Trophoblast cell (in vitro differentiated cells and primary cell): ENCODE data around the gene SPHKAP.
"Not testable (repeated sequence)": the region's sequence is repeated elsewhere in the genome, so short reads cannot be mapped to it uniquely, and the experiment has no call there.

Source experiments
- DNase-seq, 2 donors: peaks; one replicate each; pipeline ENCODE4 v3.0.0-alpha.2; 2016
- H2AFZ ChIP-seq: 2 replicates; pipeline ENCODE4 v1.6.1; 2013; ENCODE audit warnings: low read length, moderate library complexity, mild to moderate bottlenecking; ENCODE audit not compliant: insufficient read depth, poor library complexity
- H2AK5ac ChIP-seq: 2 replicates; pipeline ENCODE4 v1.6.1; 2013; ENCODE audit warnings: mild to moderate bottlenecking, low read length
- H2BK120ac ChIP-seq: 2 replicates; pipeline ENCODE4 v1.6.1; 2013; ENCODE audit warnings: low read length, mild to moderate bottlenecking, moderate library complexity; ENCODE audit not compliant: insufficient read depth, poor library complexity
- H2BK12ac ChIP-seq: 2 replicates; pipeline ENCODE4 v1.6.1; 2013; ENCODE audit warnings: mild to moderate bottlenecking, low read length, moderate library complexity
- H2BK5ac ChIP-seq: 2 replicates; pipeline ENCODE4 v1.6.1; 2013; ENCODE audit warnings: low read length, low read depth, moderate library complexity, mild to moderate bottlenecking; ENCODE audit not compliant: poor library complexity
- H3K14ac ChIP-seq: 2 replicates; pipeline ENCODE4 v1.6.1; 2013; ENCODE audit warnings: mild to moderate bottlenecking, low read length
- H3K18ac ChIP-seq: 2 replicates; pipeline ENCODE4 v1.6.1; 2013; ENCODE audit warnings: mild to moderate bottlenecking, low read length
- H3K23ac ChIP-seq: 2 replicates; pipeline ENCODE4 v1.6.1; 2013; ENCODE audit warnings: low read length
- H3K27ac ChIP-seq: 2 replicates; pipeline ENCODE4 v1.5.1; 2013; ENCODE audit warnings: low read depth, mild to moderate bottlenecking, inconsistent platforms, low read length, moderate library complexity
- H3K27me3 ChIP-seq: 2 replicates; pipeline ENCODE4 v1.6.1; 2013; ENCODE audit warnings: inconsistent platforms, mild to moderate bottlenecking, low read length, moderate library complexity; ENCODE audit not compliant: insufficient read depth
- H3K36me3 ChIP-seq, 2 experiments: 1 replicate in 1 of 2; 2 replicates in 1 of 2; pipeline ENCODE4 v1.6.1; 2013; ENCODE audit warnings: low read length in 2 of 2, mild to moderate bottlenecking in 2 of 2, moderate library complexity in 1 of 2; ENCODE audit not compliant: insufficient read depth in 2 of 2, control insufficient read depth in 1 of 2
- H3K4ac ChIP-seq: 2 replicates; pipeline ENCODE4 v1.6.1; 2013; ENCODE audit warnings: low read depth, mild to moderate bottlenecking, low read length, moderate library complexity
- H3K4me1 ChIP-seq, 2 experiments: 1 replicate in 1 of 2; 2 replicates in 1 of 2; pipeline ENCODE4 v1.6.1; 2013; ENCODE audit warnings: low read length in 2 of 2, mild to moderate bottlenecking in 2 of 2, moderate library complexity in 1 of 2; ENCODE audit not compliant: insufficient read depth in 2 of 2, control insufficient read depth in 1 of 2
- H3K4me2 ChIP-seq: 2 replicates; pipeline ENCODE4 v1.6.1; 2013; ENCODE audit warnings: inconsistent platforms, mild to moderate bottlenecking, low read length, moderate library complexity
- H3K4me3 ChIP-seq: 2 replicates; pipeline ENCODE4 v1.5.1; 2013; ENCODE audit warnings: mild to moderate bottlenecking, low read depth, low read length, inconsistent platforms
- H3K79me1 ChIP-seq: one replicate; pipeline ENCODE4 v1.6.1; 2013; ENCODE audit warnings: low read length
- H3K79me2 ChIP-seq: 2 replicates; pipeline ENCODE4 v1.6.1; 2013; ENCODE audit warnings: low read length, mild to moderate bottlenecking; ENCODE audit not compliant: control insufficient read depth, insufficient read depth, poor library complexity
- H3K9ac ChIP-seq: 2 replicates; pipeline ENCODE4 v1.6.1; 2013; ENCODE audit warnings: mild to moderate bottlenecking, low read length
- H3K9me3 ChIP-seq: 2 replicates; pipeline ENCODE4 v1.6.1; 2013; ENCODE audit warnings: low read depth, mild to moderate bottlenecking, control low read depth, inconsistent platforms, low read length; ENCODE audit not compliant: insufficient read depth
- H4K12ac ChIP-seq: 2 replicates; pipeline ENCODE4 v1.6.1; 2013; ENCODE audit warnings: low read depth, mild to moderate bottlenecking, low read length, moderate library complexity
- H4K8ac ChIP-seq: 2 replicates; pipeline ENCODE4 v1.6.1; 2013; ENCODE audit warnings: low read depth, mild to moderate bottlenecking, low read length, moderate library complexity
- H4K91ac ChIP-seq: one replicate; pipeline ENCODE4 v1.6.1; 2013; ENCODE audit warnings: low read depth, mild to moderate bottlenecking, low read length, moderate library complexity
- WGBS: extraction: QIAGEN DNeasy Blood & Tissue Kit; methylation state at CpG from one replicate; pipeline ENCODE4 v1.1.7; 2013; ENCODE audit warnings: missing lambda C conversion rate; ENCODE audit not compliant: insufficient read length, insufficient coverage; ENCODE audit errors: extremely low coverage; 5-methylcytosine and 5-hydroxymethylcytosine counted together

Gene SPHKAP

DNA sequence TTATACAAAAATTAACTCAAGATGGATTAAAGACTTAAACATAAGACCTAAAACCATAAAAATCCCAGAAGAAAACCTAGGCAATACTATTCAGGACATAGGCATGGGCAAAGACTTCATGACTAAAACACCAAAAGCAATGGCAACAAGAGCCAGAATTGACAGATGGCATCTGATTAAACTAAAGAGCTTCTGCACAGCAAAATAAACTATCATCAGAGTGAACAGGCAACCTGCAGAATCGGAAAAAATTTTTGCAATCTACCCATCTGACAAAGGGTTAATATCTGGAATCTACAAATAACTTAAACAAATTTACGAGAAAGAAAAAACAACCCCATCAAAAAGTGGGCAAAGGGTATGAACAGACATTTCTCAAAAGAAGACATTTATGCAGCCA is 37.1 kb upstream of the SPHKAP start:
- not testable (repeated sequence) for H4K8ac ChIP-seq, H2AFZ ChIP-seq, H4K12ac ChIP-seq, H3K36me3 ChIP-seq, H2BK12ac ChIP-seq, H3K4me3 ChIP-seq, H3K4me1 ChIP-seq, H3K18ac ChIP-seq, H2BK120ac ChIP-seq, H3K27me3 ChIP-seq, H3K9ac ChIP-seq, H3K27ac ChIP-seq, H3K79me1 ChIP-seq, H3K9me3 ChIP-seq, H2AK5ac ChIP-seq, H3K14ac ChIP-seq, H3K4ac ChIP-seq, H4K91ac ChIP-seq, DNase-seq, H3K79me2 ChIP-seq, H3K4me2 ChIP-seq, H3K23ac ChIP-seq, H2BK5ac ChIP-seq
- no CpG with 5 or more reads among the region's 2 CpGs for WGBS

GRCh38 chr2:228197504-228197903 is 16.0 kb upstream of the SPHKAP start:
- H3K23ac ChIP-seq = no peak overlapping the region
- no peaks in the 10 kb centered on the region for H3K27me3 ChIP-seq
- no peaks in the 10 kb centered on the region for H3K36me3 ChIP-seq
- H3K18ac ChIP-seq = no peak overlapping the region
- H3K4me1 ChIP-seq = no peaks in the 10 kb centered on the region
- no peak overlapping the region for H3K27ac ChIP-seq
- WGBS = no CpG with 5 or more reads among the region's 2 CpGs
- no peak overlapping the region for H3K4me3 ChIP-seq
- H4K91ac ChIP-seq = no peak overlapping the region
- no peak overlapping the region for H2BK5ac ChIP-seq
- no peak overlapping the region for H3K9ac ChIP-seq
- no peak overlapping the region for H3K4me2 ChIP-seq
- no peak overlapping the region for H3K4ac ChIP-seq
- DNase-seq = no peak
- no peak overlapping the region for H4K8ac ChIP-seq
- no peak overlapping the region for H2AFZ ChIP-seq
- no peak overlapping the region for H2BK12ac ChIP-seq
- H4K12ac ChIP-seq = no peak overlapping the region
- no peaks in the 10 kb centered on the region for H3K9me3 ChIP-seq
- H2AK5ac ChIP-seq = no peak overlapping the region
- H2BK120ac ChIP-seq = no peak overlapping the region
- H3K14ac ChIP-seq = no peak overlapping the region
- no peaks in the 10 kb centered on the region for H3K79me1 ChIP-seq
- H3K79me2 ChIP-seq = no peaks in the 10 kb centered on the region

DNA sequence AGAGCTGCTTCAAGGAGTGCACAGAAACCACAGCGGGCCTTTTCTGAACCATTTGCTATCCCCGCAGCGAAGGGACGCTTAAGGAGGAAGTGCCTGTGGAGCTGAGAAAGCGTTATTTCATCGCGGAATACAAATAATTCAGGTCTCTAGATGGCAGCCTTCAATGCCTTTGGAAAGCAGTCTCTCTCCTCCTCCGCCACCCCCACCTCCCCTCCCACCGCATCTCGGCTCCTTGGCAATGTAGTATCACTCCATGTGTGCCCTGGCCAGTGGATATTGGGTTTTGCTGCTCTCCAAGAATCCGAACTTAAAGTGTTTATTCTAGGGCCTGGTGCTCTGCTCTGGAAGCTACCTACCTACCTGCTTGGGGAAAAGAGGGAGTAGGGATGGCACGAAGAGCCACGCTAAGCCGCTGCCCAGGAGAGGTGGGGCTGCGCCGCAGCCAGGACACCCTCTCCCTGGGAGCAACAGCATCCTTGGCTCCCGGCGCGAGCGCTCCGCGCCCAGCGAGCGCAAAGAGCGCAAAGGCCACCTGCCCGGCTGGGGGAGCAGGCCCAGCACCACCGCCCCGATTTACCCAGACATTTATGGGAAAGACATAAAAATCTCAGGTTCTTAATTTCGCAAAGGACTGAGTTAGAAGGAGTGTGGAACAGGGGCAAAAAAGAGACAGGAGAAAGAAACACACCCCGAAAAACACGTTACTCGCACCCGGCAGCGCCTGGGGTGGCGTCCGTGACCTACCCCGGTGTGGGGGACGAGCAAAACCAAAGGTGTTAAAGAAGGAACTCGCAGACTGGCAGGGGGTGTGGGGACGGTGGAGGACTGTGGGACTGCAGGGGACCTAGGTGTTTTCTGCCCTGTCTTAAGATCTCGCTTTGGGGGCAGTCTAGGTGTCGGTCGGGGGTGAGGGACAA is 1.0 kb downstream of the SPHKAP start:
- Histone ChIP-seq H3K18ac (no peak overlapping the region), H3K79me1 (no peaks in the 10 kb centered on the region), H3K4ac (no peak overlapping the region), H3K27me3 (peaks cover 24% of the 10 kb centered on the region), H3K9me3 (peaks cover 6% of the 10 kb centered on the region), H2BK12ac (no peak overlapping the region), H4K8ac (no peak overlapping the region), H3K79me2 (no peaks in the 10 kb centered on the region), H3K4me2 (peak overlapping the region; percentile 65), H3K23ac (no peak overlapping the region), H2AK5ac (no peak overlapping the region), H2BK5ac (no peak overlapping the region), H3K36me3 (no peaks in the 10 kb centered on the region), H2BK120ac (no peak overlapping the region), H3K14ac (no peak overlapping the region), H3K27ac (no peak overlapping the region), H3K4me1 (peaks cover 13 to 15% of the 10 kb centered on the region in 2 experiments), H2AFZ (no peak overlapping the region), H3K9ac (no peak overlapping the region), H4K91ac (no peak overlapping the region), H4K12ac (no peak overlapping the region), H3K4me3 (no peak overlapping the region)
- WGBS = no CpG with 5 or more reads among the region's 43 CpGs
- DNase-seq = no peak

DNA sequence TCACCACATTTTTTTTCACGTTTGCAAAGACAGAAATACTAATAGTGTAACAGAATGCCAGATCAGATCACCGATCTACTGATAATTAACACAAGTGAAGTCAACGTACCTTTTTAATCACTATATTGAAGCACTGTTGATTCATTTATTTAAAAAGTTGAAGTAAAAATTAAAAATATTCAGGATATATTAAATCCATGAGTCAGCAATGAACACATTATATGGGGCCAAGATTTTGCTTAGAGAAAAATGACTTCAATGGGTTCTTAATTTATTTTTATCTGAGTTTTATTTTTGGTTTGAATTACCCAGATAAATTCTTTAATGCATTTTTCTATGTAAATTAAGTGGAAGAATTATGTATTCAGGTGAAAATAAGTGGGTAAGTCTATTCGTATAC is 14.2 kb downstream of the SPHKAP start:
- H3K14ac ChIP-seq = no peak overlapping the region
- no peaks in the 10 kb centered on the region for H3K36me3 ChIP-seq
- H2AK5ac ChIP-seq = no peak overlapping the region
- no peak overlapping the region for H3K4me3 ChIP-seq
- WGBS = no CpG with 5 or more reads among the region's 4 CpGs
- no peaks in the 10 kb centered on the region for H3K27me3 ChIP-seq
- H4K12ac ChIP-seq = no peak overlapping the region
- H2BK12ac ChIP-seq = no peak overlapping the region
- H3K4me2 ChIP-seq = no peak overlapping the region
- H2BK5ac ChIP-seq = no peak overlapping the region
- H3K79me2 ChIP-seq = no peaks in the 10 kb centered on the region
- H2BK120ac ChIP-seq = no peak overlapping the region
- H3K9me3 ChIP-seq = no peaks in the 10 kb centered on the region
- no peak overlapping the region for H4K91ac ChIP-seq
- H3K9ac ChIP-seq = no peak overlapping the region
- H3K79me1 ChIP-seq = no peaks in the 10 kb centered on the region
- DNase-seq = no peak
- no peak overlapping the region for H4K8ac ChIP-seq
- no peak overlapping the region for H3K27ac ChIP-seq
- H3K18ac ChIP-seq = no peak overlapping the region
- no peaks in the 10 kb centered on the region for H3K4me1 ChIP-seq
- H3K4ac ChIP-seq = no peak overlapping the region
- H2AFZ ChIP-seq = no peak overlapping the region
- no peak overlapping the region for H3K23ac ChIP-seq
